HG03565 (cell line): Measurements from ENCODE around the gene STAT4.

ENCODE experiments used
- ATAC-seq: cut with Tn5 transposase; IDR thresholded peaks from one replicate; pipeline ENCODE4 v1.9.1; 2021; ENCODE audit warnings: mild to moderate bottlenecking, moderate library complexity; ENCODE audit not compliant: unreplicated experiment

The STAT4 gene

GRCh38 chr2:191145769-191146471 lies 4.9 kb downstream of the STAT4 start:
- ATAC-seq, result no peak

DNA sequence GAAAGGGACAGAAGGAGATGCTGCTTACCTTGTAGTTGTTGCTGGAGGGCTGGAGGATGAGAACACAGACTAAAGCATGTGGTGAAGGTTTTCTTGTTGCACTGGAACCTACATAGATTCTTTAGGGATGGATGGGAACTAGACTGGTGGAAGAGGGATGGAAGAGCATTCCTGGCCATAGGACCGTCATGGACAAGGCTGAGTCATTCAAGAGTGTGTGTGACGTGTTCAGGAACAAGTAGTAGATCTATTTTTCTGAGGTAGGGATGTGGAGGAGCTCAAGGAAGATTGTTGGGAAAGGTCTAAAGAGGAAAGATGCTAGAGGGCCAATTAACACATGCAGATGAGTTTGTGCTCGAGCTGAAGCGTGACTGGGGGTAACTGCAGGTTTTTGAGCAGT lies 6.6 kb downstream of the STAT4 start:
- ATAC-seq, result no peak

DNA sequence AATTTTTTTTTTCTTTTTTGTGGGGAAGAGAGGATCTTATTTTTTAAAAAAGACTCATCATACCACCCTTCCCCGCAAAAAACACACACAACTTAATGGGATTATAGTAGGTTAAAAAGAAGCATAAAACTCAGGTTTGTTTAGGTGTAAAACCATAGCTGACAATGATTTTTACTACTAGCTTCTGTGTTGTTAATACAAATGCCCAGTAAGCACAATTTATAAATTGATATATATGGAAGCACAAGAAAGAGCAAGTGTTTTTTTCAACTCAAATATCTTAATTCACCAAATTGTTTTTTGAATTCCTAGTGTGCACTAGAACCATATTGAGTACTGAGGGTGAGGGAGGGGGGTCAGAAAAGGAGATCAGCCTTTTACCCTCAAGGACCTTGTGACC lies 7.0 kb downstream of the STAT4 start:
- no peak for ATAC-seq

DNA sequence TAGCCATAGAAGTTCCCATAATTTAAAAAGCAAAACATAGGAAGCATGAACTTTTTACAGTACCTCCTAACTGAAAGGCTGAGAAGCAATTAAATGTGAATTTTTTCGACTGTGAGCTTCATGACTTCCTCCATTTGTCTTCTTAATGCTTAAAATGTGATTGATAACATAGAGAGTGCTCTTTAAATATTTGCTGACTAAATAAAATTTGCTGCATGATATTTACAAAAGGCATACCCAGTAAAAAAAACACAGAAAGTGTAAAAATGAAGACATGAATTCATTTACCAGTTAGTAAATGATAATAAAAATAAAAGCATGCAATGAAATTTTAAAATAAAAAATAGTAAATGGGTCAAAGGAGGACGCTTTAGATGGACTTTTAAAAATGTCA lies 21.9 kb downstream of the STAT4 start:
- ATAC-seq, result no peak

DNA sequence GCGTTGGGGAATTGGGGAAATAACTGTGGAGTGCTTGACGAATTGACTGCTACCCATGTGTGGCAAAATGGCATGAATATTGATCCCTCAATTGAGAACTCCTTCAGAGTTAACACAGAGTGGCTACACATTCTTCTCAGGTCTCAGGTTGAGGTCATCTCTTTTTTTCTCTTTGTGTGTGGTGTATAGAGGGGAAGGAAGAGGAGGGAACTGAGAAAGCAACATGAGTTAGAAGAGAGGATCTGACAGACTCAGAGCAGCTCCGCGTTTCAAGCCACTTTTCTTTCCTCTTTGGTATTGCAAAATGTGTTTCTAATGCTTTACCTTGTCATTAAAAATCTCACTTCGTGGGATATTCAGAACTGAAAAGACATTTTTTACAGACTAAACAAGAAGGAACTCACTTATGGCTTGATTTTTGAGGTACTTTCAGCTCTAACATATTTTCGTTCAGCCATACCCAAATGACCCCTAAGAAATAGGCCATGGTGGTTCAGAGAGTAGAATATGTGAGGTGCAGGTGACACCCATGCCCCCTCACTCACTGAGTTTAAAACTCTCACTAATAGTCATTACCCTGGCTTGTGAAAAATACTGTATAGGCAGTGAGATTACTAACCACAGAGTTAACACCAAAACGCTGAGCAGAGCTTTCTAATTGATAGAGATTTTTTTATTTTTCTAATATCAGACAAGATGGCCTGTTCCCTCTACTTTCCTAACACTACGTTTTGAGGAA lies 22.5 kb downstream of the STAT4 start:
- peak; percentile 86 for ATAC-seq

DNA sequence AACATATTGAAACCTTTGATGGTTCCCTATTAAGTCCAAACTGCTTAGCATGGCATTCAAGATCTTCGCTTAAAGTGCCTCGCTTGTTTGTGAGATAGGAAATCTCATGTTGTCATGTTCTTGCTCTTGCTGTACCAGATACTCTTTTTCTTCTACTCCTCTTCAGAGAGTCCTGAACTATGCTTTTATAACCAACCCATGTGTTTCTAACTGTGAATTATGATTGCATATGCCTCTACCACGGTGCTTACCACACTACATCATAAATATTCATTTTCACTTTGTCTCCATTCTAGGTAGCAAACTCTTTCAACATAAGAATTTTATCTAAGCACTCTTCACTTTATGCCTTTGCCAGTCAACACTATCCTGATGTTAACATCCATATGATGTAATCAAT lies 23.6 kb downstream of the STAT4 start:
- ATAC-seq, result no peak

- no peak for ATAC-seq
Measured at GRCh38 chr2:191126386-191127085, 24.3 kb downstream of the STAT4 start.

DNA sequence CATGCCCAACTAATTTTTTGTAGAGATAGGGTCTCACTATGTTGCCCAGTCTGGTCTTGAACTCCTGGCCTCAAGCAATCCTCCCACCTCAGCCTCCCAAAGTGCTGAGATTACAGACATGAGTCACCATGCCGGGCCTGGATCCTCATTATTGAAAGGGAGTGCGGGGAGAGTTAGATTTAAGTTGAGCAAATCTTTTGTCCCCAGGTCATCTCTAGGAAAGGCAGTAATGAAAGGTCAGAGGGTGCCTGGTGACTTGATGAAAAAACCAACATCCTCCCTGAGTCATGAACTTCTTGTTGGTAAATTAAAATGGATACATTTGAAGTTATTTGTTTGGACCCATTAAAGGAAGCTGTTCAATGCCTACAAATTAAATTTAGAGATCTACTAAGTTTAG lies 25.1 kb downstream of the STAT4 start:
- ATAC-seq, result no peak

- peak; percentile 92 for ATAC-seq
Measured at GRCh38 chr2:191122638-191123294, 28.0 kb downstream of the STAT4 start.

DNA sequence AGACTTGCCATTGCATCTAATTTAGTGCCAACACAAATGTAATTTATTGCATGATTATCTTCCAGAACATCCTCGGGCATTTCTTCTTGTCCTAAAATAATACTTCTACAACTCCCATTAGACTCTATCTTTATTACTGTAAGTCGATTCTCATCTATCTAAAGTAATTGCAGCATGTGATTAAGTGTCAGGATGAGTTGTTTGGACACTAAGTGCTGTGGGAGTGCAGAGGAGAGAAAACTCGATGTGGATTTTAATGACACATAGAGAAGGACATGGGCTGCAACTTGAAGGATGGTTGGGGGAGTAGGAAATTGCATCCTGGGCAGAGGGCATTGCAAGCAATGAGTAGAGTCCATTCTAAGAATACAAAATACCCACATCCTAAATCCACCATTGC lies 33.5 kb downstream of the STAT4 start:
- ATAC-seq, result no peak

DNA sequence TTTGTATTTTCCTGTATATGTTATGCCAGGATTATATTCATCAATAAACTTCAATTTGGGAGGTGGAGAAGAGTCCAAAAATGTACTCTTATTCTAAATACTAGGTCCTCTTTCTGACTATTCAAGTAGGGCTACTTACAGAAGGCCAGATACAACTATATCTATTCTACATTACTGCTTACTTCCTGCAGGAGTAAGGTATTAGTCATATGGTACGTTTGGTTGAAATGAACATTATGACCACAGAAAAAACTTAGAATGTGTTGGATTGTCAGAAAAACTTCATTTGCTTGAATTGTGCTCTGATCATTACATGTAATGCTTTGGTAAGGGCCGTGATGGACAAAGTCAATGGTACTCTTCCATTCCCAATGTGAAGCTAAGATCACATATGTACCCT lies 35.0 kb downstream of the STAT4 start:
- peak; percentile 40 for ATAC-seq

- ATAC-seq, result peak; percentile 63
Measured at GRCh38 chr2:191115391-191115790, 35.4 kb downstream of the STAT4 start.

- peak; percentile 47 for ATAC-seq
Measured at GRCh38 chr2:191114403-191114886, 36.3 kb downstream of the STAT4 start.

DNA sequence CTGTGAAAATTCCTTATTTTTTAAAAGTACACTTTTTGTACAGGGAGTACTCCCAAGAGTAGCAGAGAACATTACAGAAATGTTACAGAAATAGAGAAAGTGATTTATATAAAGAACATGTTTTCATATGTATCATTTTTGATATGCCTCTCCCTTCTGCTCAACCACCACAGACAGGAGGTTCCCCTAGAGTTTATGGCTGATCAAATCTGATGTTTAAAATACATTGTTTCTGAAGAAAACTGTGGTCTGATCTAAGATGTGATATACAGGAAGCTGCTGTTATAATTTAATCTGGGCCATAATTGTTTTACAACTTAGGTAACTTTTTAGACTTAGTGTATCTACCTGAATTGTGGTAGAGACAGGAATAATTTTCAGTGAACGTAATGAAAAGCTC lies 37.0 kb downstream of the STAT4 start:
- ATAC-seq, result no peak

- no peak for ATAC-seq
Measured at GRCh38 chr2:191112448-191112901, 38.3 kb downstream of the STAT4 start.

GRCh38 chr2:191109888-191110287 lies 40.9 kb downstream of the STAT4 start:
- ATAC-seq, result peak; percentile 31

- no peak for ATAC-seq
Measured at GRCh38 chr2:191108331-191108730, 42.5 kb downstream of the STAT4 start.

GRCh38 chr2:191105082-191105481 lies 45.7 kb downstream of the STAT4 start:
- ATAC-seq, result no peak

DNA sequence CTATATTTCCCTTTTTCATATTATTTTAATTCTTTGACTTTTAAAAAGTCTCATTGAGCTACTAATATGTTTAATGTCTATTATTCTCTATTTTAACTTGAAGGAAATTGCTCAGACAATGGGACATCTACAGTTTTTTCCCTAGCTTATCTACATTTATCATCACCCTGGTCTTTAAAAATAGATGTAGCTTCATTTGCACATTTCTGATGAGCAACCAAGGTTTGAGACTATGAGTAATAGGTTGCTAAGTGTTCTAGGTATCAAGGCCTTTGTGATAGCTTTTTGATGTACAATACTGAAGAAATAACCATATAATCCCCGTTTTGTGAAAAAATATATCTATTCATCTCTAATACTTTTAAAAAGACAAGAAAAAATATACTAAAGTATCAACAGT lies 47.0 kb downstream of the STAT4 start:
- ATAC-seq, result no peak

- ATAC-seq, result no peak
Measured at GRCh38 chr2:191100216-191100615, 50.6 kb downstream of the STAT4 start.

DNA sequence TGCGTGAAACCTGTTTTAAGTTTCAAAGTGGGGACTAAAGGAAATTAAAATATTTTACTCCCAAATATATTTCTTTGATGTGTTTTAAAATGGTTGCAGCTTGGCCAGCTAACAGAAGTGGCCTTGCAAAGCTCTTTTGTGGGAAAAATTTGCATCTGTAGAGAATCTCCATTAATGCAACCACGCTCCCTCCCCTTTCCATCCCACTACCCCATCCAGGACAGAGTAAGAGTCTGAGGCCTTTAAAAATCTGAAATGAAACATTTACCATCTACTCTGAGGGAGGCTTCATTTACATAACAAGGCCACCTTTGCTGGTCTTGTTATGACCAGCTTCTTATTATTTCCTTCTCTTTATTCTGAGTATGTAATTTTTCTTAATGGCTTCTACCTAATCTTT lies 63.5 kb downstream of the STAT4 start:
- no peak for ATAC-seq
